HEK293T (cell line): ENCODE measurements around the gene C10orf105.

Experiments
- ARNT ChIP-seq: fragments of 450-650 bp; IDR thresholded peaks from 2 replicates; pipeline ENCODE4 v1.6.1; 2017; ENCODE audit warnings: mild to moderate bottlenecking
- BHLHE40 ChIP-seq: fragments of 450-650 bp; IDR thresholded peaks from 2 replicates; pipeline ENCODE4 v1.6.1; 2016; ENCODE audit warnings: mild to moderate bottlenecking, moderate library complexity, borderline replicate concordance
- CTBP1 ChIP-seq: fragments of 450-650 bp; IDR thresholded peaks from 2 replicates; pipeline ENCODE4 v1.6.1; 2016; ENCODE audit warnings: borderline replicate concordance
- ELF4 ChIP-seq: fragments of 450-650 bp; IDR thresholded peaks from 2 replicates; pipeline ENCODE4 v1.6.1; 2017; ENCODE audit warnings: antibody characterized with exemption
- FOXA1 ChIP-seq: fragments of 450-650 bp; IDR thresholded peaks from 2 replicates; pipeline ENCODE4 v1.6.1; 2016; ENCODE audit warnings: mild to moderate bottlenecking
- FOXK2 ChIP-seq: fragments of 450-650 bp; IDR thresholded peaks from 2 replicates; pipeline ENCODE4 v1.6.1; 2016; ENCODE audit warnings: mild to moderate bottlenecking
- FOXM1 ChIP-seq: fragments of 450-650 bp; IDR thresholded peaks from 2 replicates; pipeline ENCODE4 v1.6.1; 2017; ENCODE audit warnings: mild to moderate bottlenecking, borderline replicate concordance
- HDGF ChIP-seq: fragments of 450-650 bp; IDR thresholded peaks from 2 replicates; pipeline ENCODE4 v1.6.1; 2017; ENCODE audit warnings: antibody characterized with exemption, borderline replicate concordance
- LEF1 ChIP-seq: fragments of 450-650 bp; IDR thresholded peaks from 2 replicates; pipeline ENCODE4 v1.6.1; 2017; ENCODE audit warnings: mild to moderate bottlenecking, borderline replicate concordance
- PKNOX1 ChIP-seq: fragments of 450-650 bp; IDR thresholded peaks from 2 replicates; pipeline ENCODE4 v1.6.1; 2016
- SP1 ChIP-seq: fragments of 450-650 bp; IDR thresholded peaks from 2 replicates; pipeline ENCODE4 v1.6.1; 2017
- SUZ12 ChIP-seq: fragments of 450-650 bp; IDR thresholded peaks from 2 replicates; pipeline ENCODE4 v1.6.1; 2016; ENCODE audit warnings: mild to moderate bottlenecking
- TARDBP ChIP-seq: fragments of 450-650 bp; IDR thresholded peaks from 2 replicates; pipeline ENCODE4 v1.6.1; 2016
- ZNF384 ChIP-seq: fragments of 450-650 bp; IDR thresholded peaks from 2 replicates; pipeline ENCODE4 v1.6.1; 2016

GRCh38 chr10:71766717-71767419, 47.3 kb upstream of the C10orf105 start:
- no peak for TF ChIP-seq SP1
- no peak for TF ChIP-seq PKNOX1
- TF ChIP-seq FOXK2: no peak
- TF ChIP-seq FOXM1: no peak
- no peak for TF ChIP-seq SUZ12
- no peak for TF ChIP-seq ELF4
- TF ChIP-seq TARDBP: no peak
- no peak for TF ChIP-seq FOXA1
- no peak for TF ChIP-seq ZNF384
- no peak for TF ChIP-seq BHLHE40
- TF ChIP-seq HDGF: no peak
- no peak for TF ChIP-seq LEF1
- TF ChIP-seq ARNT: no peak
- TF ChIP-seq CTBP1: no peak
